Vagina (tissue), 2 donors: Measurements from ENCODE around the gene JPH4. TPM values are rescaled to one million over a fixed set of nuclear protein-coding genes. Genes with fewer than 3 reads are reported as not detected.
"Not testable (repeated sequence)": the region's sequence is repeated elsewhere in the genome, so short reads cannot be mapped to it uniquely, and the experiment has no call there.

Source experiments
- DNase-seq, 2 donors: peaks; one replicate each; pipeline ENCODE4 v3.0.0-alpha.2; 2017; ENCODE audit errors: extremely low spot score in 2 of 2
- H3K27ac ChIP-seq: fragments of 200-600 bp; sonication (generic); one replicate; pipeline ENCODE4 v1.5.1; 2019
- H3K27me3 ChIP-seq: fragments of 200-600 bp; sonication (generic); one replicate; pipeline ENCODE4 v1.5.1; 2019
- H3K36me3 ChIP-seq, 2 donors: fragments of 200-600 bp; sonication (generic); one replicate each; pipeline ENCODE4 v1.5.1; 2017 to 2019
- H3K4me1 ChIP-seq: fragments of 200-600 bp; sonication (generic); one replicate; pipeline ENCODE4 v1.5.1; 2019
- H3K4me3 ChIP-seq, 2 donors: fragments of 200-600 bp; sonication (generic); 1 replicate in 1 of 2; 2 replicates in 1 of 2; pipeline ENCODE4 v1.5.1; 2016 to 2019
- H3K9me3 ChIP-seq: fragments of 200-600 bp; sonication (generic); one replicate; pipeline ENCODE4 v1.5.1; 2019
- CTCF ChIP-seq, 3 experiments: fragments of 450-650 bp in 2 of 3; fragments of 200-600 bp in 1 of 3; sonication (generic) in 1 of 3; IDR thresholded peaks; one replicate each; pipeline ENCODE4 v1.5.1; 2017 to 2019; ENCODE audit warnings: antibody characterized with exemption in 3 of 3, mild to moderate bottlenecking in 2 of 3, moderate library complexity in 2 of 3
- POLR2A ChIP-seq, 2 donors: fragments of 450-650 bp; IDR thresholded peaks; one replicate each; pipeline ENCODE4 v1.6.1; 2017; ENCODE audit warnings: antibody characterized with exemption in 2 of 2, mild to moderate bottlenecking in 2 of 2, moderate library complexity in 2 of 2
- POLR2AphosphoS5 ChIP-seq, 2 donors: sonication (generic); formaldehyde crosslinking; IDR thresholded peaks; one replicate each; pipeline ENCODE4 v1.9.0; 2017; ENCODE audit warnings: antibody characterized with exemption in 2 of 2, mild to moderate bottlenecking in 2 of 2, low read depth in 1 of 2; ENCODE audit not compliant: insufficient read depth in 1 of 2
- intact Hi-C: fragments of 100-400 bp; cut with DNase I; formaldehyde crosslinking; loops from one replicate; pipeline ENCODE4 v1.15.1; 2023
- total RNA-seq: library from RNA; depleted of rRNA; stranded (reverse); fragments of >200 nt; gene quantifications from one replicate; pipeline ENCODE4 v1.2.3, GENCODE V29; 2016

The JPH4 gene
- total RNA-seq, 1 donor from 2014 or later = 10.6 TPM

GRCh38 chr14:23539248-23540140, 39.1 kb downstream of the JPH4 start:
- DNase-seq = no peak
- TF ChIP-seq POLR2AphosphoS5 (IDR thresholded peaks at IDR 0.05; ENCODE audit: insufficient read depth in 1 of 2, low read depth in 1 of 2) (no peak), CTCF (IDR thresholded peaks at IDR 0.05) (peak in 1 of 3 experiments; percentile 35)
- no peak overlapping the region for H3K27ac ChIP-seq
- no peaks in the 10 kb centered on the region for H3K27me3 ChIP-seq
- H3K4me3 ChIP-seq = no peak overlapping the region
- no peaks in the 10 kb centered on the region for H3K36me3 ChIP-seq
- intact Hi-C loops = no loop called here
- H3K4me1 ChIP-seq = no peaks in the 10 kb centered on the region
- H3K9me3 ChIP-seq = no peaks in the 10 kb centered on the region

- H3K4me3 ChIP-seq = no peak overlapping the region
- no peaks in the 10 kb centered on the region for H3K9me3 ChIP-seq
- intact Hi-C loops = no loop called here
- no peaks in the 10 kb centered on the region for H3K36me3 ChIP-seq
- H3K27ac ChIP-seq = no peak overlapping the region
- no peak for DNase-seq
- no peaks in the 10 kb centered on the region for H3K4me1 ChIP-seq
- no peak for TF ChIP-seq POLR2A (IDR thresholded peaks at IDR 0.05)
- TF ChIP-seq CTCF (IDR thresholded peaks at IDR 0.05) = no peak
- TF ChIP-seq POLR2AphosphoS5 (IDR thresholded peaks at IDR 0.05; ENCODE audit: insufficient read depth in 1 of 2, low read depth in 1 of 2) = no peak
- no peaks in the 10 kb centered on the region for H3K27me3 ChIP-seq
These were observed 39.8 kb downstream of the JPH4 start for GRCh38 chr14:23538785-23539184.

GRCh38 chr14:23538050-23538718, 40.4 kb downstream of the JPH4 start:
- intact Hi-C loops = no loop called here
- Histone ChIP-seq H3K36me3 (no peaks in the 10 kb centered on the region), H3K9me3 (no peaks in the 10 kb centered on the region), H3K27me3 (no peaks in the 10 kb centered on the region), H3K4me1 (no peaks in the 10 kb centered on the region), H3K27ac (no peak overlapping the region), H3K4me3 (no peak overlapping the region)
- no peak for TF ChIP-seq POLR2A (IDR thresholded peaks at IDR 0.05)
- TF ChIP-seq POLR2AphosphoS5 (IDR thresholded peaks at IDR 0.05; ENCODE audit: insufficient read depth in 1 of 2, low read depth in 1 of 2) = no peak
- TF ChIP-seq CTCF (IDR thresholded peaks at IDR 0.05) = no peak
- no peak for DNase-seq

- no peaks in the 10 kb centered on the region for H3K4me1 ChIP-seq
- H3K36me3 ChIP-seq = no peaks in the 10 kb centered on the region
- intact Hi-C loops = no loop called here
- TF ChIP-seq POLR2A (IDR thresholded peaks at IDR 0.05) (no peak), POLR2AphosphoS5 (IDR thresholded peaks at IDR 0.05; ENCODE audit: insufficient read depth in 1 of 2, low read depth in 1 of 2) (no peak), CTCF (IDR thresholded peaks at IDR 0.05) (no peak)
- no peaks in the 10 kb centered on the region for H3K9me3 ChIP-seq
- no peak overlapping the region for H3K27ac ChIP-seq
- H3K4me3 ChIP-seq = no peak overlapping the region
- DNase-seq = no peak
- no peaks in the 10 kb centered on the region for H3K27me3 ChIP-seq
These were observed 41.1 kb downstream of the JPH4 start for GRCh38 chr14:23537351-23538049.

DNA sequence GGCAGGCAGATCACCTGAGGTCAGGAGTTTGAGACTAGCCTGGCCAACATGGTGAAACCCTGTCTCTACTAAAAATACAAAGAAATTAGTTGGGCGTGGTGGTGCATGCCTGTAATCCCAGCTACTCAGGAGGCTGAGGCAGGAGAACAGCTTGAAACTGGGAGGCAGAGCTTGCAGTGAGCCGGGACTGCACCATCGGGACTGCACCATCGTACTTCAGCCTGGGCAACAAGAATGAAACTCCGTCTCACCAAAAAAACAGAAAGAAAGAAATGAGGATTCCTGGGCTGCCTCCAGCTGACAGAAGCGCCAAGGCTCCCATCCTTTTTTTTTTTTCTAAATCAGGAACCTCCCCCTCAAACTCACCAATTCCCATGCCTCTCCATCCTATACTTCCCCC, 41.7 kb downstream of the JPH4 start:
- H3K36me3 ChIP-seq, H3K27ac ChIP-seq, DNase-seq, H3K27me3 ChIP-seq, H3K9me3 ChIP-seq, intact Hi-C loops, H3K4me3 ChIP-seq, H3K4me1 ChIP-seq: not testable (repeated sequence)
